H1 (cell line): ENCODE measurements around the gene RYR3. TPM values are rescaled to one million over a fixed set of nuclear protein-coding genes. Genes with fewer than 3 reads are reported as not detected.

ENCODE experiments used
- CTCF ChIA-PET: fragments of 300-600 bp; sonication (Branson Sonifier 250); formaldehyde crosslinking; loops from one replicate; lab custom pipeline; 2021; ENCODE audit not compliant: partially characterized antibody; lab: Charles Lee
- POLR2A ChIA-PET: fragments of 300-600 bp; sonication (Branson Sonifier 250); formaldehyde crosslinking; loops from one replicate; lab custom pipeline; 2021; ENCODE audit warnings: inconsistent platforms; ENCODE audit not compliant: partially characterized antibody; lab: Charles Lee
- DNase-seq, 2 experiments: peaks; one replicate each; pipeline versions ENCODE4 v3.0.0 to v3.0.0-alpha.2; 2010 to 2022; ENCODE audit warnings: low spot score in 2 of 2, low read depth in 1 of 2, mixed read lengths in 1 of 2
- FAIRE-seq: peaks from 2 replicates; lab custom pipeline; 2011; peaks lifted over from hg19 to GRCh38; lab: Jason Lieb, UNC
- H2AFZ ChIP-seq: 2 replicates; pipeline ENCODE4 v1.8.1; 2012; ENCODE audit warnings: low read length, inconsistent platforms
- H2AK5ac ChIP-seq: 2 replicates; pipeline ENCODE4 v1.6.1; 2013; ENCODE audit warnings: low read depth, low read length
- H2BK120ac ChIP-seq: replicated peaks from 2 replicates; pipeline ENCODE3; 2013; ENCODE audit warnings: low read depth, low read length, inconsistent platforms
- H2BK12ac ChIP-seq: 2 replicates; pipeline ENCODE4 v1.6.1; 2013; ENCODE audit warnings: low read depth, low read length
- H2BK15ac ChIP-seq: 2 replicates; pipeline ENCODE4 v1.6.1; 2013; ENCODE audit warnings: low read length
- H2BK20ac ChIP-seq: 2 replicates; pipeline ENCODE4 v1.6.1; 2013; ENCODE audit warnings: low read length
- H2BK5ac ChIP-seq: 2 replicates; pipeline ENCODE4 v1.6.1; 2013; ENCODE audit warnings: low read depth, low read length
- H3K14ac ChIP-seq: 2 replicates; pipeline ENCODE4 v1.6.1; 2013; ENCODE audit warnings: inconsistent platforms; ENCODE audit not compliant: insufficient read length
- H3K18ac ChIP-seq: 2 replicates; pipeline ENCODE4 v1.6.1; 2013; ENCODE audit warnings: low read length; ENCODE audit errors: extremely low read depth
- H3K23ac ChIP-seq: 2 replicates; pipeline ENCODE4 v1.6.1; 2013; ENCODE audit warnings: inconsistent platforms; ENCODE audit not compliant: insufficient read length
- H3K23me2 ChIP-seq: 2 replicates; pipeline ENCODE4 v1.6.1; 2013; ENCODE audit warnings: low read depth, low read length
- H3K27ac ChIP-seq: 2 replicates; pipeline ENCODE4 v1.6.1; 2011; ENCODE audit warnings: low read depth, low read length, inconsistent platforms
- H3K27me3 ChIP-seq, 4 experiments: replicated peaks in 1 of 4; 1 replicate in 1 of 4; 2 replicates in 3 of 4; pipeline versions ENCODE4 v1.6.1 to v1.8.1; 2011 to 2013; ENCODE audit warnings: low read length in 3 of 4, mild to moderate bottlenecking in 3 of 4, inconsistent platforms in 2 of 4, mixed read lengths in 2 of 4, moderate library complexity in 1 of 4; ENCODE audit not compliant: control insufficient read depth in 3 of 4, insufficient read depth in 3 of 4; ENCODE audit errors: extremely low read depth in 1 of 4
- H3K36me3 ChIP-seq, 4 experiments: 2 replicates each; pipeline versions ENCODE4 v1.6.1 to v1.8.1; 2011 to 2013; ENCODE audit warnings: mild to moderate bottlenecking in 4 of 4, low read length in 3 of 4, moderate library complexity in 2 of 4, control low read depth in 1 of 4, inconsistent platforms in 1 of 4; ENCODE audit not compliant: insufficient read depth in 4 of 4, control insufficient read depth in 2 of 4
- H3K4ac ChIP-seq: replicated peaks from 2 replicates; pipeline ENCODE3; 2013; ENCODE audit warnings: low read length, low read depth, mixed read lengths, inconsistent platforms; ENCODE audit not compliant: insufficient read length
- H3K4me1 ChIP-seq, 4 experiments: replicated peaks in 1 of 4; 1 replicate in 1 of 4; 2 replicates in 3 of 4; pipeline versions ENCODE4 v1.6.1 to v1.8.1; 2011 to 2013; ENCODE audit warnings: low read length in 3 of 4, inconsistent platforms in 2 of 4, mixed read lengths in 1 of 4; ENCODE audit not compliant: insufficient read depth in 4 of 4, control insufficient read depth in 3 of 4
- H3K4me2 ChIP-seq, 2 experiments: 2 replicates each; pipeline versions ENCODE4 v1.6.1 to v1.8.1; 2011 to 2013; ENCODE audit warnings: low read depth in 2 of 2, low read length in 2 of 2, control low read depth in 1 of 2, inconsistent platforms in 1 of 2, mild to moderate bottlenecking in 1 of 2; ENCODE audit not compliant: insufficient read depth in 1 of 2
- H3K4me3 ChIP-seq, 4 experiments: fragments of 200-600, 300-600 bp in 1 of 4; sonication (generic), shearing (Covaris generic), sonication (Bioruptor Twin) in 1 of 4; 2 replicates each; pipeline versions ENCODE4 v1.5.1 to v1.8.1; 2011 to 2016; ENCODE audit warnings: low read length in 4 of 4, low read depth in 3 of 4, control low read depth in 2 of 4, inconsistent platforms in 2 of 4, mild to moderate bottlenecking in 2 of 4, mixed read lengths in 1 of 4, moderate library complexity in 1 of 4; ENCODE audit not compliant: insufficient read depth in 2 of 4; ENCODE audit errors: extremely low read depth in 1 of 4
- H3K56ac ChIP-seq: replicated peaks from 2 replicates; pipeline ENCODE3; 2013; ENCODE audit warnings: low read depth, mild to moderate bottlenecking, mixed read lengths, low read length, inconsistent platforms; ENCODE audit not compliant: insufficient read length
- H3K79me1 ChIP-seq: 2 replicates; pipeline ENCODE4 v1.6.1; 2013; ENCODE audit warnings: low read depth, low read length, control low read depth
- H3K79me2 ChIP-seq, 2 experiments: 2 replicates each; pipeline versions ENCODE4 v1.6.1 to v1.8.1; 2012 to 2013; ENCODE audit warnings: low read length in 2 of 2, mild to moderate bottlenecking in 2 of 2, inconsistent platforms in 1 of 2; ENCODE audit not compliant: insufficient read depth in 2 of 2, control insufficient read depth in 1 of 2
- H3K9ac ChIP-seq, 4 experiments: replicated peaks in 1 of 4; 1 replicate in 1 of 4; 2 replicates in 3 of 4; pipeline versions ENCODE4 v1.6.1 to v1.8.1; 2011 to 2013; ENCODE audit warnings: low read depth in 3 of 4, low read length in 3 of 4, control low read depth in 2 of 4, mild to moderate bottlenecking in 2 of 4, moderate library complexity in 2 of 4, inconsistent platforms in 1 of 4; ENCODE audit errors: extremely low read depth in 1 of 4
- H3K9me3 ChIP-seq, 2 experiments: 2 replicates each; pipeline versions ENCODE4 v1.6.1 to v1.8.1; 2012 to 2013; ENCODE audit warnings: mild to moderate bottlenecking in 2 of 2, moderate library complexity in 2 of 2, control low read depth in 1 of 2, inconsistent platforms in 1 of 2, low read depth in 1 of 2, low read length in 1 of 2, mixed read lengths in 1 of 2; ENCODE audit not compliant: insufficient read depth in 2 of 2
- H4K20me1 ChIP-seq, 2 experiments: replicated peaks in 1 of 2; 2 replicates each; pipeline versions ENCODE3 to v1.8.1; 2011 to 2013; ENCODE audit warnings: inconsistent platforms in 2 of 2, low read length in 2 of 2, mild to moderate bottlenecking in 1 of 2; ENCODE audit not compliant: insufficient read depth in 2 of 2, control insufficient read depth in 1 of 2
- H4K5ac ChIP-seq: 2 replicates; pipeline ENCODE4 v1.6.1; 2013; ENCODE audit warnings: low read length, low read depth, mixed read lengths, inconsistent platforms; ENCODE audit not compliant: insufficient read length
- H4K8ac ChIP-seq: 2 replicates; pipeline ENCODE4 v1.8.0; 2013; ENCODE audit warnings: mild to moderate bottlenecking, moderate library complexity, low read length, inconsistent platforms; ENCODE audit not compliant: insufficient read depth; ENCODE audit errors: extremely low read depth
- H4K91ac ChIP-seq: replicated peaks from 2 replicates; pipeline ENCODE3; 2013; ENCODE audit warnings: low read length, mixed read lengths, inconsistent platforms; ENCODE audit not compliant: insufficient read length
- CBX5 ChIP-seq: fragments of 300-800, 300-1000 bp; sonication (generic); IDR thresholded peaks from 2 replicates; pipeline ENCODE4 v1.7.1; 2016; ENCODE audit warnings: antibody characterized with exemption, low read length, low read depth
- EGR1 ChIP-seq: IDR thresholded peaks from 2 replicates; pipeline ENCODE4 v1.6.1; 2011; ENCODE audit warnings: low read depth, low read length, borderline replicate concordance
- HDAC6 ChIP-seq: IDR thresholded peaks from one replicate; pipeline ENCODE4 v1.7.1; 2012; ENCODE audit warnings: low read depth, mild to moderate bottlenecking, inconsistent platforms, low read length, moderate library complexity
- JUN ChIP-seq: IDR thresholded peaks from 2 replicates; pipeline ENCODE4 v1.6.1; 2011; ENCODE audit warnings: low read depth, mild to moderate bottlenecking, improper control_type of control experiment, low read length
- JUND ChIP-seq: IDR thresholded peaks from 2 replicates; pipeline ENCODE4 v1.6.1; 2011; ENCODE audit warnings: mild to moderate bottlenecking, improper control_type of control experiment, low read length
- NANOG ChIP-seq: IDR thresholded peaks from 2 replicates; pipeline ENCODE4 v1.6.1; 2011; ENCODE audit warnings: low read length, low read depth, mild to moderate bottlenecking, inconsistent platforms; ENCODE audit not compliant: insufficient read depth, poor library complexity, severe bottlenecking
- NRF1 ChIP-seq: IDR thresholded peaks from 2 replicates; pipeline ENCODE4 v1.6.1; 2011; ENCODE audit warnings: mild to moderate bottlenecking, low read depth, low read length, improper control_type of control experiment
- RAD21 ChIP-seq, 2 experiments: IDR thresholded peaks in 1 of 2; conservative IDR thresholded peaks in 1 of 2; 2 replicates each; pipeline ENCODE4 v1.6.1; 2011; ENCODE audit warnings: low read depth in 2 of 2, low read length in 2 of 2, improper control_type of control experiment in 1 of 2, inconsistent platforms in 1 of 2, mild to moderate bottlenecking in 1 of 2, moderate library complexity in 1 of 2
- SIN3A ChIP-seq, 2 experiments: IDR thresholded peaks in 1 of 2; conservative IDR thresholded peaks in 1 of 2; 2 replicates each; pipeline ENCODE4 v1.6.1; 2011 to 2012; ENCODE audit warnings: low read length in 2 of 2, improper control_type of control experiment in 1 of 2, low read depth in 1 of 2, mild to moderate bottlenecking in 1 of 2
- SUZ12 ChIP-seq: fragments of 200-600 bp; sonication (generic); IDR thresholded peaks from 2 replicates; pipeline ENCODE4 v1.6.1; 2012; ENCODE audit warnings: mild to moderate bottlenecking, inconsistent platforms, low read length, moderate library complexity, mixed read lengths
- WGBS, 2 experiments: shearing (Covaris generic) in 1 of 2; methylation state at CpG; one replicate each; pipeline versions ENCODE4 v1.1.6 to v1.1.7; 2013 to 2015; ENCODE audit warnings: low lambda C conversion rate in 2 of 2, mixed read lengths in 2 of 2, inconsistent platforms in 1 of 2, low coverage in 1 of 2, missing lambda C conversion rate in 1 of 2; ENCODE audit not compliant: insufficient replicate concordance in 2 of 2, insufficient coverage in 1 of 2, insufficient read length in 1 of 2; ENCODE audit errors: extremely low coverage in 1 of 2, missing lambda C conversion rate in 1 of 2; 5-methylcytosine and 5-hydroxymethylcytosine counted together
- polyA plus RNA-seq, 7 experiments: library from polyadenylated mRNA; depleted of rRNA in 3 of 7; stranded (reverse) in 5 of 7; unstranded in 2 of 7; fragments of >200 nt in 5 of 7; fragments of 200-250 nt in 2 of 7; gene quantifications; 1 replicate in 5 of 7; 2 replicates in 1 of 7; 4 replicates in 1 of 7; pipeline versions ENCODE4 v1.2.1 to v1.2.3, GENCODE V29; 2011 to 2013; ENCODE audit warnings: missing spikeins in 2 of 7, mixed read lengths in 2 of 7
- total RNA-seq: library from RNA; stranded (reverse); fragmentation: NEBNext Ultra II Directional; extraction: Animal tissue kit (Norgen Biotek cat#: 25700); gene quantifications from 2 replicates; pipeline ENCODE4 v1.2.1, GENCODE V29; 2021

The RYR3 gene
- total and polyA plus RNA-seq, 2 of the 8 experiments (the other 6 are each of a cell fraction or from before 2014, with no cell fraction given): 0.33 to 3.4 TPM

- Histone ChIP-seq H3K9me3 (no peaks in the 10 kb centered on the region), H4K8ac (no peak overlapping the region), H3K23ac (no peak overlapping the region), H3K27ac (no peak overlapping the region), H3K23me2 (no peaks in the 10 kb centered on the region), H4K91ac (no peak overlapping the region), H3K79me2 (no peaks in the 10 kb centered on the region), H2BK12ac (no peak overlapping the region), H3K4me1 (no peaks in the 10 kb centered on the region), H2AFZ (no peak overlapping the region), H3K4me3 (no peak overlapping the region), H3K79me1 (no peaks in the 10 kb centered on the region), H2BK5ac (no peak overlapping the region), H3K36me3 (no peaks in the 10 kb centered on the region), H2BK20ac (no peak overlapping the region), H4K5ac (no peak overlapping the region), H2AK5ac (no peak overlapping the region), H3K56ac (no peak overlapping the region), H3K4me2 (no peak overlapping the region), H2BK120ac (no peak overlapping the region), H2BK15ac (no peak overlapping the region), H3K27me3 (no peaks in the 10 kb centered on the region), H3K14ac (no peak overlapping the region), H3K18ac (no peak overlapping the region), H4K20me1 (no peaks in the 10 kb centered on the region), H3K4ac (no peak overlapping the region), H3K9ac (no peak overlapping the region)
- 92% methylated on average over 4 of the region's 4 CpGs; no CpG with 5 or more reads in 1 of the 2 experiments for WGBS, 2 experiments
- TF ChIP-seq SUZ12 (no peak), EGR1 (no peak), CBX5 (no peak), JUND (no peak), NRF1 (no peak), HDAC6 (no peak), RAD21 (IDR thresholded peaks at IDR 0.05 in 1 of 2, conservative IDR thresholded peaks at IDR 0.05 in 1 of 2; ENCODE audit: low read depth in 2 of 2, low read length in 2 of 2) (no peak), NANOG (no peak), SIN3A (conservative IDR thresholded peaks at IDR 0.05 in 1 of 2, IDR thresholded peaks at IDR 0.05 in 1 of 2; ENCODE audit: low read depth in 1 of 2, low read length in 2 of 2) (no peak), JUN (no peak)
- FAIRE-seq (no peak), DNase-seq (no peak)
- POLR2A ChIA-PET: no interaction called here
- CTCF ChIA-PET: interaction anchor here (1.1 kb wide), 1 partner anchor 21 kb away, joined by 3 read pairs; no protein-coding TSS in a partner anchor
Observed at GRCh38 chr15:33329457-33329856, 18.7 kb downstream of the RYR3 start.
